ENCODE results near the gene UGT2A3. TPM values are rescaled to one million over a fixed set of nuclear protein-coding genes. Genes with fewer than 3 reads are reported as not detected.

UGT2A3 gene
- total RNA-seq, 3 donors from 2014 or later, result under 0.01 TPM; not detected in 2

DNA sequence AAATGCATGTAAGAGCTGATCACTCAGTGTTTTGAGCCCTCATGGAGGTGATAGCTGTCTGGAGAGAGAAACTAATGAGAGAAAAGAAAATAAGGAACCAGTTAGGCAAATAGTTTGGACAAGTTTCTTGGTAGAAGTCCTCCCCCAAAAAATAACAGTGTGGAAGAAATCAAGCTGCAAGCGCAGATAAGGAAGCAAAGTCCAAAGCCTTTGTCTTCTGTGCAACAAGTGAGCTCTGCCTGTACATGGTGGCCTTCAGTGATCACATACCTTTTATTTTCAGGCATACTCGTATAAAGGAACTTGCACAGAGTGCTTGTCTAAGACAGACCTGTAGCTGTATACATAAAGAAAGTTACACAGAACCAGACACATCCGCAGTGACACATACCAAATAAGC is 2.5 kb upstream of the UGT2A3 start:
- Histone ChIP-seq H3K4me1 (no peaks in the 10 kb centered on the region), H3K36me3 (no peaks in the 10 kb centered on the region), H3K9me3 (no peaks in the 10 kb centered on the region), H3K4me3 (no peak overlapping the region), H3K27me3 (no peaks in the 10 kb centered on the region), H3K27ac (no peak overlapping the region)
- intact Hi-C loops (cut with DNase I; ENCODE audit: low total_unique reads), result no loop called here
- TF ChIP-seq POLR2AphosphoS5 (IDR thresholded peaks at IDR 0.05) (no peak), POLR2A (IDR thresholded peaks at IDR 0.05) (no peak)
- TF ChIP-seq, protein P1, sequence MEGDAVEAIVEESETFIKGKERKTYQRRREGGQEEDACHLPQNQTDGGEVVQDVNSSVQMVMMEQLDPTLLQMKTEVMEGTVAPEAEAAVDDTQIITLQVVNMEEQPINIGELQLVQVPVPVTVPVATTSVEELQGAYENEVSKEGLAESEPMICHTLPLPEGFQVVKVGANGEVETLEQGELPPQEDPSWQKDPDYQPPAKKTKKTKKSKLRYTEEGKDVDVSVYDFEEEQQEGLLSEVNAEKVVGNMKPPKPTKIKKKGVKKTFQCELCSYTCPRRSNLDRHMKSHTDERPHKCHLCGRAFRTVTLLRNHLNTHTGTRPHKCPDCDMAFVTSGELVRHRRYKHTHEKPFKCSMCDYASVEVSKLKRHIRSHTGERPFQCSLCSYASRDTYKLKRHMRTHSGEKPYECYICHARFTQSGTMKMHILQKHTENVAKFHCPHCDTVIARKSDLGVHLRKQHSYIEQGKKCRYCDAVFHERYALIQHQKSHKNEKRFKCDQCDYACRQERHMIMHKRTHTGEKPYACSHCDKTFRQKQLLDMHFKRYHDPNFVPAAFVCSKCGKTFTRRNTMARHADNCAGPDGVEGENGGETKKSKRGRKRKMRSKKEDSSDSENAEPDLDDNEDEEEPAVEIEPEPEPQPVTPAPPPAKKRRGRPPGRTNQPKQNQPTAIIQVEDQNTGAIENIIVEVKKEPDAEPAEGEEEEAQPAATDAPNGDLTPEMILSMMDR (IDR thresholded peaks at IDR 0.05), result no peak
- DNase-seq (ENCODE audit: low spot score in 2 of 2), result no peak

DNA sequence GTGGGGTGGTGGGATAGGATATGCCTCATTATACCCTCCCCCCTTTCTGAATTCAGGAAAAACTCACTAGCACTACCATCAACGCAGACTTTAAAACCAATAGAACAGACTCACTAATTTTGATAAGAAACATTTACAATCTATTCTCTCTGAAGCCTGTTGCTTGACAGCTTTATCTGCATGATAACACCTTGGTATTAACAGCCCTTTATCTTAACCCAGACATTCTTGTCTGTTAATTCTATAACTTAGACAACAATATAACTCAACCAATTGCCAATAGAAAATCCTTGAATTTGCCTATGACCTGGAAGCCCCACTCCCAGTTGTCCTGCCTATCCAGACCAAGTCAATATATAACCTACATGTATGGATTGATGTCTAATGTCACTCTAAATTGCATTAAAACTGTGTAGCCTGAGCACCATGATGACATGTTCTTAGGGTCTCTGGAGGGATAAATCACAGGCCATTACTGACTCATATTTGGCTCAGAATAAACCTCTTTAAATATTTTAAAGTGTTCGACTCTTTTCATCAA is 1.5 kb upstream of the UGT2A3 start:
- H3K4me3 ChIP-seq, result no peak overlapping the region
- no peak for DNase-seq (ENCODE audit: low spot score in 2 of 2)
- no peak for TF ChIP-seq POLR2AphosphoS5 (IDR thresholded peaks at IDR 0.05)
- TF ChIP-seq POLR2A (IDR thresholded peaks at IDR 0.05), result no peak
- TF ChIP-seq, protein P1 (IDR thresholded peaks at IDR 0.05), result no peak
- no peaks in the 10 kb centered on the region for H3K9me3 ChIP-seq
- intact Hi-C loops (cut with DNase I; ENCODE audit: low total_unique reads), result no loop called here
- no peak overlapping the region for H3K27ac ChIP-seq
- no peaks in the 10 kb centered on the region for H3K36me3 ChIP-seq
- H3K4me1 ChIP-seq, result no peaks in the 10 kb centered on the region
- H3K27me3 ChIP-seq, result no peaks in the 10 kb centered on the region

DNA sequence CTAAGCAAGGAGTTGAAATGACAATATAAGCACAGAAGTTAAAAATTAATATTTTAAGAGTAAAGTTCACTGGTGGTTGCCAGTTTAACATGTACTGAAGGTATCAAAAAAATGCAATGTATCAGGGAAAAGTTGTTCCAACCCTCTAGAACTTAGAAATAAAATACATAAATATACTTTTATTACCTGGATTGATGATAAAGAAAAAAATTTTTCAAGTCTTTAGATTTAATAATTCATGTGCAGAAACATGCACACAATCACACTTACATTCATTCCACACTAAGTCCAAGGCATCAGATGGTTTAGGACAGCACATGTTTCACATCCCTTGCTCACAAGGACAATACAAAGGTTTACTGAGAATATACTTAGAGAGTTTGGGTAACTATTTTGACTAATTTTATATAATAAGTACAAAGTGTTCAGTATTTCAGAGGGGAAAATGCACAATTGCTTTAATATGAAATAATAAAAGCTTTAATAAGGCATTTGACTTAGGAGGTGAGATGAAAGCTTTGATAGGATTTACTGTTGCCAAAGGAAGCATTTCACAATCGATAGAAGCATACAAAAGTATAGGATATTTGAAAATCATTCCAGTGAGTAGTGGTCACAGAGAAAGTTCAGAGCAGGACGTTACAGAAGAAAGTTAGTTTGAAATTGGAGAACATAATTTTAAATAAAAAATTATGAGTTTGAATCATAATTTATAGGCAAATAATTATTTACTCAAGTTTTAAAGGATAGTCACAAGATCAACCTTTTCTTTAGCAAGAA is 392 bp upstream of the UGT2A3 start:
- Histone ChIP-seq H3K27ac (no peak overlapping the region), H3K36me3 (no peaks in the 10 kb centered on the region), H3K4me1 (no peaks in the 10 kb centered on the region), H3K4me3 (no peak overlapping the region), H3K27me3 (no peaks in the 10 kb centered on the region), H3K9me3 (no peaks in the 10 kb centered on the region)
- DNase-seq (ENCODE audit: low spot score in 2 of 2), result no peak
- TF ChIP-seq POLR2A (IDR thresholded peaks at IDR 0.05) (no peak), POLR2AphosphoS5 (IDR thresholded peaks at IDR 0.05) (no peak)
- TF ChIP-seq, protein P1 (IDR thresholded peaks at IDR 0.05), result no peak
- intact Hi-C loops (cut with DNase I; ENCODE audit: low total_unique reads), result no loop called here

DNA sequence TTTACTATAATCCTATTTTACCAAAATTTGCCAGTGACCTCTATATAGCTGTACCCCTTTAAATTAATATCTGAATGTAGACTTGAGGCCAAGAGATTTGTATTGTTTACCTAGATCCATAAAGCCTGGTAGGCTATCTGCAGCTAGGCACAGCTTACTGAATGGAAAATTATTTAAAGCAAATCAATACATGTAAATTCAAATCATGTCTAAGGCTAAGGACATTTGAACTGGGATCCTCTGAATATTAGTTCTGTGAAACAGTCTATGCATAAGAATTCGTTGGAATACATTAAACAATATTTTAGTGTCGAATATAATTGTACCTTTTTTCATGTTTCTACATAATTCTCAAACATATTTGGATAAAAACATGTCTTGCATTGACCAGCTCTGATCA is 1.6 kb downstream of the UGT2A3 start:
- intact Hi-C loops (cut with DNase I; ENCODE audit: low total_unique reads), result no loop called here
- H3K27ac ChIP-seq, result no peak overlapping the region
- H3K4me3 ChIP-seq, result no peak overlapping the region
- no peaks in the 10 kb centered on the region for H3K27me3 ChIP-seq
- DNase-seq (ENCODE audit: low spot score in 2 of 2), result no peak
- no peak for TF ChIP-seq POLR2AphosphoS5 (IDR thresholded peaks at IDR 0.05)
- no peak for TF ChIP-seq POLR2A (IDR thresholded peaks at IDR 0.05)
- TF ChIP-seq, protein P1 (IDR thresholded peaks at IDR 0.05), result no peak
- H3K4me1 ChIP-seq, result no peaks in the 10 kb centered on the region
- no peaks in the 10 kb centered on the region for H3K9me3 ChIP-seq
- no peaks in the 10 kb centered on the region for H3K36me3 ChIP-seq

DNA sequence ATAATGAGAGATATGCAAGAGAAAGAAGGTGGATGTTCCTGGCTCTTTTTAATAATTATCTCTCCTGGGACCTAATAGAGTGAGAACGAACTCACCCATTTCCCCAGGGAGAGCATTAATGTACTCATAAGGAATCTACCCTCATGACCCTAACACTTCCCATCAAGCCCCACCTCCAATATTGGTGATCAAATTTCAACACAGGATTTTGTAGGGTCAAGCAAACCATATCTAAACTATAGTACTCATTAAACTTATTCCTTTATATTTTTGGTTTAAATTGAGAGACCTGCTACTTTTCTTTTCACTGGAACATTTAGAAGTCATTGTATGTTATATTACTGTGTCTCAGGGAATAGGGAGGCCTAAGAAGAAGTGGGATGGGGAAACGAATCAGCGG is 2.6 kb downstream of the UGT2A3 start:
- no peaks in the 10 kb centered on the region for H3K27me3 ChIP-seq
- intact Hi-C loops (cut with DNase I; ENCODE audit: low total_unique reads), result no loop called here
- H3K4me1 ChIP-seq, result no peaks in the 10 kb centered on the region
- H3K27ac ChIP-seq, result no peak overlapping the region
- DNase-seq (ENCODE audit: low spot score in 2 of 2), result no peak
- no peaks in the 10 kb centered on the region for H3K36me3 ChIP-seq
- no peak overlapping the region for H3K4me3 ChIP-seq
- TF ChIP-seq POLR2AphosphoS5 (IDR thresholded peaks at IDR 0.05), result no peak
- TF ChIP-seq, protein P1 (IDR thresholded peaks at IDR 0.05), result no peak
- no peak for TF ChIP-seq POLR2A (IDR thresholded peaks at IDR 0.05)
- no peaks in the 10 kb centered on the region for H3K9me3 ChIP-seq
